ENCODE results near the gene SFI1.

Gene SFI1

GRCh38 chr22:31496735-31497146 is 405 bp downstream of the SFI1 start (continued):
- TF ChIP-seq TSHZ1 (tag by site-specific recombination; IDR thresholded peaks at IDR 0.05; ENCODE audit: borderline replicate concordance) (no peak), MEIS1 (CRISPR knock-in tag; IDR thresholded peaks at IDR 0.05; ENCODE audit: borderline replicate concordance) (no peak), YY2 (tag by site-specific recombination; IDR thresholded peaks at IDR 0.05) (no peak), KLF9 (tag by site-specific recombination; IDR thresholded peaks at IDR 0.05; ENCODE audit: low read depth) (no peak), YY1 (tag by site-specific recombination; IDR thresholded peaks at IDR 0.05) (no peak), PRDM4 (tag by site-specific recombination; IDR thresholded peaks at IDR 0.05) (no peak), ZNF311 (tag by site-specific recombination; IDR thresholded peaks at IDR 0.05; ENCODE audit: borderline replicate concordance) (no peak), ZNF747 (tag by site-specific recombination; IDR thresholded peaks at IDR 0.05) (no peak), FEZF1 (tag by site-specific recombination; IDR thresholded peaks at IDR 0.05) (no peak), BCL11A (tag by site-specific recombination; IDR thresholded peaks at IDR 0.05; ENCODE audit: low read depth) (no peak), ZNF560 (tag by site-specific recombination; IDR thresholded peaks at IDR 0.05; ENCODE audit: borderline replicate concordance) (no peak), ZNF514 (tag by site-specific recombination; IDR thresholded peaks at IDR 0.05) (no peak), SETDB1 (IDR thresholded peaks at IDR 0.05; ENCODE audit: insufficient read length, low read length) (no peak), GLI4 (tag by site-specific recombination; IDR thresholded peaks at IDR 0.05) (no peak), ZNF529 (tag by site-specific recombination; IDR thresholded peaks at IDR 0.05; ENCODE audit: insufficient replicate concordance) (no peak), ZNF777 (tag by site-specific recombination; IDR thresholded peaks at IDR 0.05; ENCODE audit: borderline replicate concordance) (0 out of 2 replicates have a peak, but pooled peaks have one; percentile 27), ZNF266 (tag by site-specific recombination; IDR thresholded peaks at IDR 0.05; ENCODE audit: low read depth) (no peak), ZNF121 (tag by site-specific recombination; IDR thresholded peaks at IDR 0.05) (no peak), PRDM10 (tag by site-specific recombination; IDR thresholded peaks at IDR 0.05) (no peak), ZNF394 (tag by site-specific recombination; IDR thresholded peaks at IDR 0.05; ENCODE audit: borderline replicate concordance) (no peak; the same call in 1 of the 2 replicates), MZF1 (tag by site-specific recombination; IDR thresholded peaks at IDR 0.05; ENCODE audit: borderline replicate concordance) (no peak), SCRT1 (tag by site-specific recombination; IDR thresholded peaks at IDR 0.05; ENCODE audit: borderline replicate concordance) (no peak), ZNF426 (tag by site-specific recombination; IDR thresholded peaks at IDR 0.05) (no peak), ZNF530 (tag by site-specific recombination; IDR thresholded peaks at IDR 0.05; ENCODE audit: low read depth) (no peak), ZNF585B (tag by site-specific recombination; IDR thresholded peaks at IDR 0.05) (no peak), ZNF580 (tag by site-specific recombination; IDR thresholded peaks at IDR 0.05) (no peak), ZNF449 (tag by site-specific recombination; IDR thresholded peaks at IDR 0.05) (no peak), ZNF660 (tag by site-specific recombination; IDR thresholded peaks at IDR 0.05) (no peak), ZNF48 (tag by site-specific recombination; IDR thresholded peaks at IDR 0.05) (no peak), ZBTB17 (tag by site-specific recombination; IDR thresholded peaks at IDR 0.05) (no peak), PRDM1 (tag by site-specific recombination; IDR thresholded peaks at IDR 0.05) (no peak)
